HG03354 (cell line): Measurements from ENCODE around the gene KIF6.

Source experiments
- ATAC-seq: cut with Tn5 transposase; IDR thresholded peaks from one replicate; pipeline ENCODE4 v1.9.1; 2021; ENCODE audit warnings: mild to moderate bottlenecking; ENCODE audit not compliant: unreplicated experiment, poor library complexity, severe bottlenecking

Gene KIF6

GRCh38 chr6:39433630-39434029, 291.6 kb downstream of the KIF6 start:
- no peak for ATAC-seq

- ATAC-seq, result no peak
Measured at GRCh38 chr6:39432330-39433025, 292.7 kb downstream of the KIF6 start.

GRCh38 chr6:39430871-39431523, 294.2 kb downstream of the KIF6 start:
- no peak for ATAC-seq

- ATAC-seq, result no peak
Measured at GRCh38 chr6:39430446-39430845, 294.8 kb downstream of the KIF6 start.

GRCh38 chr6:39428816-39429215, 296.4 kb downstream of the KIF6 start:
- no peak for ATAC-seq

GRCh38 chr6:39428152-39428551, 297.1 kb downstream of the KIF6 start:
- ATAC-seq, result no peak

GRCh38 chr6:39426073-39426456, 299.1 kb downstream of the KIF6 start:
- no peak for ATAC-seq

GRCh38 chr6:39425346-39426072, 299.7 kb downstream of the KIF6 start:
- ATAC-seq, result no peak

- ATAC-seq, result no peak
Measured at GRCh38 chr6:39424831-39425230, 300.4 kb downstream of the KIF6 start.

- ATAC-seq, result no peak
Measured at GRCh38 chr6:39422238-39422637, 303.0 kb downstream of the KIF6 start.

GRCh38 chr6:39421383-39422225, 303.6 kb downstream of the KIF6 start:
- no peak for ATAC-seq

GRCh38 chr6:39420300-39421265, 304.6 kb downstream of the KIF6 start:
- no peak for ATAC-seq

- ATAC-seq, result no peak
Measured at GRCh38 chr6:39419607-39420006, 305.6 kb downstream of the KIF6 start.

GRCh38 chr6:39417440-39417839, 307.8 kb downstream of the KIF6 start:
- no peak for ATAC-seq

- no peak for ATAC-seq
Measured at GRCh38 chr6:39416728-39417127, 308.5 kb downstream of the KIF6 start.

GRCh38 chr6:39416026-39416425, 309.2 kb downstream of the KIF6 start:
- no peak for ATAC-seq

- ATAC-seq, result no peak
Measured at GRCh38 chr6:39415482-39415881, 309.7 kb downstream of the KIF6 start.

- no peak for ATAC-seq
Measured at GRCh38 chr6:39411465-39411864, 313.7 kb downstream of the KIF6 start.

- ATAC-seq, result no peak
Measured at GRCh38 chr6:39411001-39411400, 314.2 kb downstream of the KIF6 start.
